Stimulated activated CD4-positive, alpha-beta T cell treated with anti-CD3 and anti-CD28 coated beads, Interleukin-1b, Interleukin-23, amount 100 ng/mL, for 1 hour (primary cell): Measurements from ENCODE around the gene HMG20B.
"Not testable (repeated sequence)": the region's sequence is repeated elsewhere in the genome, so short reads cannot be mapped to it uniquely, and the experiment has no call there.

Experiments used
- DNase-seq, 2 donors: peaks; one replicate each; pipeline ENCODE4 v3.0.0-alpha.2; 2020; ENCODE audit warnings: low read depth in 2 of 2

The HMG20B gene

GRCh38 chr19:3572855-3573161, at the start of gene HMG20B:
Gene HMG20B (plus strand): TSS chr19:3572944. CDS start chr19:3573310, 366 bp downstream.
- no peak for DNase-seq

GRCh38 chr19:3523361-3524077, 49.2 kb upstream of the HMG20B start:
- no peak for DNase-seq

- no peak for DNase-seq
Measured at GRCh38 chr19:3524078-3524842, 48.5 kb upstream of the HMG20B start.

- DNase-seq, result no peak
Measured at GRCh38 chr19:3524904-3525451, 47.8 kb upstream of the HMG20B start.

GRCh38 chr19:3526507-3527237, 46.1 kb upstream of the HMG20B start:
- DNase-seq, result no peak

- no peak for DNase-seq
Measured at GRCh38 chr19:3527238-3527910, 45.4 kb upstream of the HMG20B start.

- no peak for DNase-seq
Measured at GRCh38 chr19:3528080-3528479, 44.7 kb upstream of the HMG20B start.

- DNase-seq, result no peak
Measured at GRCh38 chr19:3528539-3529211, 44.1 kb upstream of the HMG20B start.

GRCh38 chr19:3529299-3529698, 43.4 kb upstream of the HMG20B start:
- DNase-seq, result not testable (repeated sequence)

- no peak for DNase-seq
Measured at GRCh38 chr19:3530389-3530788, 42.4 kb upstream of the HMG20B start.

- no peak for DNase-seq
Measured at GRCh38 chr19:3531716-3532115, 41.0 kb upstream of the HMG20B start.

- no peak for DNase-seq
Measured at GRCh38 chr19:3532154-3532786, 40.5 kb upstream of the HMG20B start.

GRCh38 chr19:3533033-3533432, 39.7 kb upstream of the HMG20B start:
- no peak for DNase-seq

- no peak for DNase-seq
Measured at GRCh38 chr19:3533563-3534216, 39.1 kb upstream of the HMG20B start.

GRCh38 chr19:3534375-3535234, 38.1 kb upstream of the HMG20B start:
- DNase-seq, result no peak

GRCh38 chr19:3535235-3535535, 37.6 kb upstream of the HMG20B start:
- no peak for DNase-seq

GRCh38 chr19:3535563-3535965, 37.2 kb upstream of the HMG20B start:
- DNase-seq, result no peak

- no peak for DNase-seq
Measured at GRCh38 chr19:3535981-3536380, 36.8 kb upstream of the HMG20B start.

GRCh38 chr19:3536429-3537100, 36.2 kb upstream of the HMG20B start:
- no peak for DNase-seq
